Astrocyte (in vitro differentiated cells and primary cell): ENCODE data around the gene NPFF. TPM values are rescaled to one million over a fixed set of nuclear protein-coding genes. Genes with fewer than 3 reads are reported as not detected.

Experiments used
- DNase-seq: peaks from one replicate; pipeline ENCODE4 v3.0.0-alpha.2; 2010; ENCODE audit warnings: low read depth
- FAIRE-seq: peaks from 2 replicates; lab custom pipeline; 2011; peaks lifted over from hg19 to GRCh38; lab: Jason Lieb, UNC
- H2AFZ ChIP-seq: 2 replicates; pipeline ENCODE4 v1.6.0; 2012; ENCODE audit warnings: low read depth, low read length, inconsistent platforms
- H3K27ac ChIP-seq: 2 replicates; pipeline ENCODE4 v1.5.1; 2011; ENCODE audit warnings: low read depth, low read length, inconsistent platforms
- H3K27me3 ChIP-seq: 2 replicates; pipeline ENCODE4 v1.6.0; 2011; ENCODE audit warnings: low read length, inconsistent platforms; ENCODE audit not compliant: insufficient read depth
- H3K36me3 ChIP-seq: 2 replicates; pipeline ENCODE4 v1.5.1; 2011; ENCODE audit warnings: low read length, inconsistent platforms; ENCODE audit not compliant: insufficient read depth
- H3K4me1 ChIP-seq: 2 replicates; pipeline ENCODE4 v1.5.1; 2011; ENCODE audit warnings: low read length, inconsistent platforms; ENCODE audit not compliant: insufficient read depth
- H3K4me2 ChIP-seq: 2 replicates; pipeline ENCODE4 v1.6.0; 2012; ENCODE audit warnings: low read length, inconsistent platforms
- H3K4me3 ChIP-seq: 2 replicates; pipeline ENCODE4 v1.5.1; 2011; ENCODE audit warnings: low read depth, mild to moderate bottlenecking, low read length, inconsistent platforms; ENCODE audit not compliant: insufficient read depth
- H3K79me2 ChIP-seq: 2 replicates; pipeline ENCODE4 v1.6.0; 2012; ENCODE audit warnings: mild to moderate bottlenecking, low read length, inconsistent platforms; ENCODE audit not compliant: insufficient read depth
- H3K9ac ChIP-seq: 2 replicates; pipeline ENCODE4 v1.6.0; 2012; ENCODE audit warnings: mild to moderate bottlenecking, low read length, inconsistent platforms
- H3K9me3 ChIP-seq: 2 replicates; pipeline ENCODE4 v1.5.1; 2012; ENCODE audit warnings: low read depth, mild to moderate bottlenecking, low read length, inconsistent platforms; ENCODE audit not compliant: insufficient read depth
- H4K20me1 ChIP-seq: 2 replicates; pipeline ENCODE4 v1.6.0; 2012; ENCODE audit warnings: low read length, inconsistent platforms; ENCODE audit not compliant: insufficient read depth
- H3K27ac Mint-ChIP-seq: one replicate; pipeline ENCODE4 v1.8.0; 2021; ENCODE audit warnings: mild to moderate bottlenecking, mixed read lengths; ENCODE audit not compliant: unreplicated experiment
- H3K27me3 Mint-ChIP-seq: one replicate; pipeline ENCODE4 v1.8.0; 2021; ENCODE audit warnings: low read depth, mixed read lengths; ENCODE audit not compliant: unreplicated experiment
- H3K36me3 Mint-ChIP-seq: one replicate; pipeline ENCODE4 v1.8.0; 2021; ENCODE audit warnings: low read depth, mixed read lengths; ENCODE audit not compliant: unreplicated experiment
- H3K4me1 Mint-ChIP-seq: one replicate; pipeline ENCODE4 v1.8.0; 2021; ENCODE audit warnings: low read depth, mixed read lengths; ENCODE audit not compliant: unreplicated experiment
- H3K4me3 Mint-ChIP-seq: one replicate; pipeline ENCODE4 v1.8.0; 2021; ENCODE audit warnings: mild to moderate bottlenecking, moderate library complexity, mixed read lengths; ENCODE audit not compliant: unreplicated experiment
- H3K9me3 Mint-ChIP-seq: one replicate; pipeline ENCODE4 v1.8.0; 2021; ENCODE audit warnings: mild to moderate bottlenecking, mixed read lengths; ENCODE audit not compliant: unreplicated experiment
- CTCF ChIP-seq: IDR thresholded peaks from 2 replicates; pipeline ENCODE4 v1.5.1; 2011; ENCODE audit warnings: low read depth, mild to moderate bottlenecking, inconsistent platforms, low read length, moderate library complexity; ENCODE audit not compliant: insufficient read depth
- EZH2 ChIP-seq: IDR thresholded peaks from 2 replicates; pipeline ENCODE4 v1.6.1; 2012; ENCODE audit warnings: mild to moderate bottlenecking, low read length, inconsistent platforms; ENCODE audit not compliant: insufficient read depth
- total RNA-seq: library from RNA; stranded (reverse); gene quantifications from 2 replicates; pipeline ENCODE4 v1.2.1, GENCODE V29; 2021

NPFF gene
- total RNA-seq, 1 donor from 2014 or later: not detected

DNA sequence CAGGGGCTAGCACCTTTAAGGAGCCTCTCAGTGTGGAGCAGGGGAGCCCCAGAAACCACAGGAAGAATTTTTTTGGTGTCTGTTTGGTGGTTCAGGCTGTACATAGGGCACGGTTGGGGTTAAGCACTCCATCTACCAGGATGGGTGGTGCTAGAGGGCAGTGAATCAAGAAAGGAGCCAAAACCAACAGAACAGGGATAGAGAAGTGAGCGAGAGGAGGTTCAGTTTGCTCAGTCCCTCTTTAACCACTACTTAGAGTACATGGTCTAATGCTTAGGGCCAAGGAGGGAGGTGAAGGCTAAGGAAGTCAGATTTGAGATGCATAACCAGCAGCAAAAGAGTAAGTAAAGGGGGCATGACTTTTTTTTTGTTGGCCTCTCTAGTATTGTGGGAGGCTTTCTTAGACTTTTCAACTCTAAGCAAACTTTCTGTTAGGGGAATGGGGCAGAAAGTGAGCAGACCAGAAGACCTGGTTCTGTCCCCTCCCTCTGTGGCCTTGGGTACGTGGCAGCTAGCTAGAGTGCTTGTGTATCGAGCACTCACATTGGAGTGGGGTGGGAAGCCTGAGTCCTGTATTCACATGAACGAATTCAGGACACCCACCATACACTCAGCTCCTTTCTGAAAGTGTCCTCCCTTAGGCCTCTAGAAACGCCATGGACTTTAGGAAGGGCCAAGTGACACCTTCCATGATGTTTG lies 6.6 kb upstream of the NPFF start:
- H3K4me1 ChIP-seq: no peaks in the 10 kb centered on the region
- no peaks in the 10 kb centered on the region for H3K9me3 ChIP-seq
- no peak overlapping the region for H3K4me3 Mint-ChIP-seq
- H3K4me1 Mint-ChIP-seq: peaks cover 2% of the 10 kb centered on the region
- H2AFZ ChIP-seq: no peak overlapping the region
- no peak overlapping the region for H3K4me3 ChIP-seq
- DNase-seq (no peak), FAIRE-seq (no peak)
- peaks cover 50% of the 10 kb centered on the region for H3K36me3 ChIP-seq
- H3K27me3 Mint-ChIP-seq: no peaks in the 10 kb centered on the region
- no peak overlapping the region for H3K27ac Mint-ChIP-seq
- H3K27me3 ChIP-seq: no peaks in the 10 kb centered on the region
- no peak overlapping the region for H3K27ac ChIP-seq
- no peaks in the 10 kb centered on the region for H4K20me1 ChIP-seq
- H3K9ac ChIP-seq: no peak overlapping the region
- no peaks in the 10 kb centered on the region for H3K79me2 ChIP-seq
- H3K9me3 Mint-ChIP-seq: no peaks in the 10 kb centered on the region
- H3K4me2 ChIP-seq: no peak overlapping the region
- TF ChIP-seq EZH2 (no peak), CTCF (no peak)
- H3K36me3 Mint-ChIP-seq: peaks cover 13% of the 10 kb centered on the region

GRCh38 chr12:53510181-53510812 lies 3.0 kb upstream of the NPFF start:
- no peaks in the 10 kb centered on the region for H4K20me1 ChIP-seq
- no peaks in the 10 kb centered on the region for H3K27me3 Mint-ChIP-seq
- no peak for DNase-seq
- H2AFZ ChIP-seq: no peak overlapping the region
- H3K9me3 ChIP-seq: no peaks in the 10 kb centered on the region
- TF ChIP-seq CTCF: no peak
- TF ChIP-seq EZH2: no peak
- H3K9ac ChIP-seq: no peak overlapping the region
- H3K4me3 ChIP-seq: no peak overlapping the region
- peaks cover 10% of the 10 kb centered on the region for H3K36me3 Mint-ChIP-seq
- H3K27me3 ChIP-seq: no peaks in the 10 kb centered on the region
- peaks cover 3% of the 10 kb centered on the region for H3K79me2 ChIP-seq
- no peak for FAIRE-seq
- peaks cover 31% of the 10 kb centered on the region for H3K36me3 ChIP-seq
- H3K27ac Mint-ChIP-seq: no peak overlapping the region
- peaks cover 14% of the 10 kb centered on the region for H3K4me1 ChIP-seq
- no peak overlapping the region for H3K27ac ChIP-seq
- no peak overlapping the region for H3K4me3 Mint-ChIP-seq
- H3K9me3 Mint-ChIP-seq: no peaks in the 10 kb centered on the region
- peaks cover 8% of the 10 kb centered on the region for H3K4me1 Mint-ChIP-seq
- no peak overlapping the region for H3K4me2 ChIP-seq
